Right lobe of liver (tissue), 4 donors: ENCODE results near the gene ARID4B.

Source experiments
- CTCF ChIP-seq, 4 donors: fragments of 200-600 bp in 3 of 4; fragments of 450-650 bp in 1 of 4; IDR thresholded peaks; one replicate each; pipeline versions ENCODE4 v1.5.1 to v1.8.0; 2016 to 2022; ENCODE audit warnings: antibody characterized with exemption in 4 of 4, mild to moderate bottlenecking in 2 of 4
- POLR2A ChIP-seq: fragments of 450-650 bp; IDR thresholded peaks from one replicate; pipeline ENCODE4 v1.6.1; 2017; ENCODE audit warnings: antibody characterized with exemption, mild to moderate bottlenecking
- donor health status: DM: no; HTN: no; CAD: no.
- donor health status: DM: no; HTN: no; CAD: no.
- donor health status: DM: no; HTN: yes; CAD: no.

- TF ChIP-seq CTCF (IDR thresholded peaks at IDR 0.05): no peak
- TF ChIP-seq POLR2A: no peak
These were observed 15.7 kb upstream of the ARID4B start for GRCh38 chr1:235343726-235344125.
